Kidney epithelial cell (primary cell): ENCODE data around the gene CTF1. TPM values are rescaled to one million over a fixed set of nuclear protein-coding genes. Genes with fewer than 3 reads are reported as not detected.
"Not testable (repeated sequence)": the region's sequence is repeated elsewhere in the genome, so short reads cannot be mapped to it uniquely, and the experiment has no call there.

Experiments
- DNase-seq: peaks from one replicate; pipeline ENCODE4 v3.0.0-alpha.2; 2010; ENCODE audit warnings: low read depth
- H3K27me3 ChIP-seq: 2 replicates; pipeline ENCODE4 v1.6.0; 2011; ENCODE audit warnings: low read length; ENCODE audit not compliant: control insufficient read depth, insufficient read depth
- H3K36me3 ChIP-seq: 2 replicates; pipeline ENCODE4 v1.5.1; 2011; ENCODE audit warnings: low read length; ENCODE audit not compliant: control insufficient read depth, insufficient read depth
- H3K4me3 ChIP-seq: 2 replicates; pipeline ENCODE4 v1.5.1; 2011; ENCODE audit warnings: low read depth, mild to moderate bottlenecking, control low read depth, low read length
- CTCF ChIP-seq: IDR thresholded peaks from 2 replicates; pipeline ENCODE4 v1.5.1; 2011; ENCODE audit warnings: mild to moderate bottlenecking, moderate library complexity, low read length, control low read depth, inconsistent platforms; ENCODE audit not compliant: insufficient read depth, poor library complexity, severe bottlenecking
- total RNA-seq: library from RNA; depleted of rRNA; stranded (reverse); fragments of >200 nt; gene quantifications from 2 replicates; pipeline ENCODE4 v1.2.3, GENCODE V29; 2015

Gene CTF1
- total RNA-seq, 1 donor from 2014 or later, result 1.4 TPM

- peaks cover 3% of the 10 kb centered on the region for H3K36me3 ChIP-seq
- DNase-seq, result no peak
- no peak for TF ChIP-seq CTCF
- H3K27me3 ChIP-seq, result no peaks in the 10 kb centered on the region
- no peak overlapping the region for H3K4me3 ChIP-seq
Observed at GRCh38 chr16:30937692-30938091, 41.3 kb downstream of the CTF1 start.

- not testable (repeated sequence) for DNase-seq, H3K36me3 ChIP-seq, H3K27me3 ChIP-seq, H3K4me3 ChIP-seq
Observed at GRCh38 chr16:30939571-30939970, 43.2 kb downstream of the CTF1 start.

DNA sequence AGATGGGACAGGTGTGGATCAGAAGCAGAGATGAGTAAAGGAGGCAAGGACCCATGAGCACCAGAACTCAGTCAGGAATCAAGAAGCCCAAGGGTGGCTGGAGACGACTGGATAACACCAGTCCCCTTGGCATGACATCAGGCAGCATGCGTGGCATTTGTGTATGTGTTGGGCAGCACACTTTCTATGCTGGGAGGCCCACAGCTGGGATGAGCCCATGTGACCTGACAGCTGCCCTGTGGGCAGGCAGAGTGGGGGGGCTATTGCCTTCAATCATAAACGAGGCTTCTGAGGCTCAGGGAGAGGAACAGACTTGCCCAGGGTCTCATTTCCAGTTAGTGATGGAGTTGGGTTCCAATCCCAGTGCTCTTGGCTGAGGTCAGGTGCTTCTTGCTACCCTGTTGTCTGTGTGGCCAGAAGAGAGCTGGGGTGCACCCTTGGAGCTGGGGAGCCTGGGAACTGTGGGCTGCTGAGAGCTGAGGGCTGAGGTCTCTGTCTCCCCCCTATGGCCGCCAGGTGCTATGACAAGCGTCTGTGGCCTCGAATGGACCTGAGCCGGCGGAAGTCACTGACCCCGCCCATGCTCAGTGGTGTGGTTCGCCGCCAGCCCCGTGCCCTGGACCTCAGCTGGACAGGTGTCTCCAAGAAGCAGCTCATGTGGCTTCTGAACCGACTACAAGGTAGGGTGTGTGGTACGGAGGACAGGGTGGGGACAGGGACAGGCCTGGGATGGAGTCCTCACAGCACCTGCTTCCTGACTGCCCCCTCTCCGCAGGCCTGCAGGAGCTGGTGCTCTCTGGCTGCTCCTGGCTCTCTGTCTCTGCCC lies 45.4 kb downstream of the CTF1 start:
- Histone ChIP-seq H3K36me3 (peaks cover 7% of the 10 kb centered on the region), H3K4me3 (no peak overlapping the region), H3K27me3 (no peaks in the 10 kb centered on the region)
- peak; percentile 96 for TF ChIP-seq CTCF
- DNase-seq, result no peak

GRCh38 chr16:30942426-30942806 lies 46.0 kb downstream of the CTF1 start:
- H3K4me3 ChIP-seq, result no peak overlapping the region
- H3K36me3 ChIP-seq, result peaks cover 9% of the 10 kb centered on the region
- no peak for DNase-seq
- no peak for TF ChIP-seq CTCF
- no peaks in the 10 kb centered on the region for H3K27me3 ChIP-seq

DNA sequence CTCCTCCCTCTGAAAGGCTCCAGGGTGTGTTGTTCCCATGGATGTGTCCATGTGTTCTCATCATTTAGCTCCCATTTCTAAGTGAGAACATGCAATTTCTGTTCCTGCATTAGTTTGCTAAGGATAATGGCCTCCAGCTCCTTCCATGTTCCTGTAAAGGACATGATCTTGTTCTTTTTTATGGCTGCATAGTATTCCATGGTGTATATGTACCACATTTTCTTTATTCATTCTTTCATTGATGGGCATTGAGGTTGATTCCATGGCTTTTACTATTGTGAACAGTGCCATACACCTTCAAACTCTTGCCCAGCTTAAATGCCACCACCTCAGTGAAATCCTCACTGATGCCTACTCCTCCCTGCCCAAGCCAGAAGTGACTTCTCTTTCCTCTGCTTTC lies 47.9 kb downstream of the CTF1 start:
- no peak overlapping the region for H3K4me3 ChIP-seq
- no peaks in the 10 kb centered on the region for H3K27me3 ChIP-seq
- H3K36me3 ChIP-seq, result peaks cover 9% of the 10 kb centered on the region
- DNase-seq, result no peak
- no peak for TF ChIP-seq CTCF

DNA sequence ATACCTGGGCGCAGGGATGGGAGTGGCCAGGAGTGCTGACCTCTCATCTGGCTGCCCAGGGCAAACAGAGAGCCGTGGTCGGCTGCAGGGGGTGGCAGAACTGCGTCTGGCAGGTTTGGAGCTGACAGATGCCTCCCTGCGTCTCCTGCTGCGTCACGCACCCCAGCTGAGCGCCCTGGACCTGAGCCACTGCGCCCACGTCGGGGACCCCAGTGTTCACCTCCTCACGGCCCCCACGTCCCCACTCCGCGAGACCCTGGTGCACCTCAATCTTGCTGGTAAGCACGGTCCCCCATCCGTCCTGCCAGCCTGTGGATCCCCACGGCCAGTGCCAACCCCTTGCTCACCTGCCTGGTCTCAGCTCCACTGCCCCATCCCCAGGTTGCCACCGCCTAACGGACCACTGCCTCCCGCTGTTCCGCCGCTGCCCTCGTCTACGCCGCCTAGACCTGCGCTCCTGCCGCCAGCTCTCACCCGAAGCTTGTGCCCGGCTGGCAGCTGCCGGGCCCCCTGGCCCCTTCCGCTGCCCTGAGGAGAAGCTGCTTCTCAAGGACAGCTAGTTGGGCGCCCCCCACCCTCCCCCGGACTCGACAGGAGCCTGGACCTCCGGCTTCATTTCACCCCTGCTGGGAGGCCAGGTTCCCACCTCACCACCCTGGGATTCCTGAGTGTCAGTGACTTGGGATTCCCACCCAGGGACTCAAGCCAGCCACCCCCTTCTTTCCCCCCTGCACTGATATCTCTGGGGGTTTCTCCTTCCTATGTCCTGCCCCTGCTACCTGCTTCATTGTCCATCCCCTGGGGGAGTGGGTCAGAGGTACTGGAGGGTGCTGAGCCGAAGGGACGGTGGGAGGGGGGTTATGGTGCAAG lies 50.5 kb downstream of the CTF1 start:
- H3K27me3 ChIP-seq, result no peaks in the 10 kb centered on the region
- no peak for DNase-seq
- TF ChIP-seq CTCF, result no peak
- H3K36me3 ChIP-seq, result peaks cover 7% of the 10 kb centered on the region
- H3K4me3 ChIP-seq, result no peak overlapping the region
